C4-2B (cell line): ENCODE results near the gene CLTCL1.

Experiments
- ZFX ChIP-seq: fragments of 450-650 bp; IDR thresholded peaks from 2 replicates; pipeline ENCODE4 v1.6.1; 2017
- TF ChIP-seq, protein P1 (sequence below): fragments of 450-650 bp; conservative IDR thresholded peaks from 2 replicates; pipeline ENCODE4 v1.5.1; 2017; ENCODE audit warnings: mild to moderate bottlenecking

DNA sequence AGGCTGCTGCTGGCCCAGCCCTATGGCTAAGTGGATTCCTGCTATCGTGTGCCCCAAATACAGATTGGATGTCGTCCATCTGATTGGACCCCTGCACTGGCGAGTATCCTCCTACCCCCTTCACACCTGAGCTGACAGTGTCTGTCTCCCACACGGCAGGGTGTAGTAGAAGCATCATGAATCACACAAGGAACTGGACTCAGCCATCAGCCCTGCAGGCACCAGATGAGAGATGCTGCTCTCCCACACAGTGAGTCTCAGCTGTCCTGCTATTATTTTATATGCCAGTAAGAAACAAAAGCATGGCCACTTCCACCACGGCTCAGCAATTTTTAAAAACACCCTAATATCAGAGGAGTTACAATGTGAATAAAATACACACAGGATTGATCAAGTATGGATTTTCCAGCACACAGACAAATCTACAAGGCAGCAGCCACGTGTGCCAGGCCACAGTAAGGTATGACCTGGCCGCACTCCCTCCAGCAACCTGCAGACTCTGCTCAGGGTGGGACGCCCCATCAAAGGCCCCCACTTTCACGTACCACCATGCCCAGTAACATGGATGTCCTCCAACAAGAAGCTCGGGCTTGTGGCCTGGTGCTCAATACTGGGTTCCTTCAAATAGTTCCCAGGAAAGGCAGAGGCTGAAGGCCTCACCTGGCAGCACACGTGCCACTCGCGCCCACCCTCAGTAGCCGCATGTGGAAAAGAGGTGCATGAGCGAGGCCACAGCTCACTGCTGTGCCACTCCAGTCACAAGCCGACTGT, 96.6 kb downstream of the CLTCL1 start:
- TF ChIP-seq, protein P1, sequence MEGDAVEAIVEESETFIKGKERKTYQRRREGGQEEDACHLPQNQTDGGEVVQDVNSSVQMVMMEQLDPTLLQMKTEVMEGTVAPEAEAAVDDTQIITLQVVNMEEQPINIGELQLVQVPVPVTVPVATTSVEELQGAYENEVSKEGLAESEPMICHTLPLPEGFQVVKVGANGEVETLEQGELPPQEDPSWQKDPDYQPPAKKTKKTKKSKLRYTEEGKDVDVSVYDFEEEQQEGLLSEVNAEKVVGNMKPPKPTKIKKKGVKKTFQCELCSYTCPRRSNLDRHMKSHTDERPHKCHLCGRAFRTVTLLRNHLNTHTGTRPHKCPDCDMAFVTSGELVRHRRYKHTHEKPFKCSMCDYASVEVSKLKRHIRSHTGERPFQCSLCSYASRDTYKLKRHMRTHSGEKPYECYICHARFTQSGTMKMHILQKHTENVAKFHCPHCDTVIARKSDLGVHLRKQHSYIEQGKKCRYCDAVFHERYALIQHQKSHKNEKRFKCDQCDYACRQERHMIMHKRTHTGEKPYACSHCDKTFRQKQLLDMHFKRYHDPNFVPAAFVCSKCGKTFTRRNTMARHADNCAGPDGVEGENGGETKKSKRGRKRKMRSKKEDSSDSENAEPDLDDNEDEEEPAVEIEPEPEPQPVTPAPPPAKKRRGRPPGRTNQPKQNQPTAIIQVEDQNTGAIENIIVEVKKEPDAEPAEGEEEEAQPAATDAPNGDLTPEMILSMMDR: no peak
- no peak for TF ChIP-seq ZFX
